DND-41 (cell line): ENCODE results near the gene HLA-E.
A peak's percentile ranks its signal among the peaks of the same experiment; 100 is the strongest.

Experiments used
- EZH2 ChIP-seq: IDR thresholded peaks from 3 replicates; pipeline ENCODE4 v1.6.1; 2012; ENCODE audit warnings: borderline replicate concordance, low read depth, mild to moderate bottlenecking, moderate library complexity, low read length, inconsistent platforms; ENCODE audit not compliant: severe bottlenecking
- TF ChIP-seq, protein P1 (sequence below): IDR thresholded peaks from 2 replicates; pipeline ENCODE4 v1.5.1; 2012; ENCODE audit warnings: borderline replicate concordance, low read length, moderate library complexity, mild to moderate bottlenecking; ENCODE audit not compliant: poor library complexity, severe bottlenecking; ENCODE audit errors: extremely low read depth

DNA sequence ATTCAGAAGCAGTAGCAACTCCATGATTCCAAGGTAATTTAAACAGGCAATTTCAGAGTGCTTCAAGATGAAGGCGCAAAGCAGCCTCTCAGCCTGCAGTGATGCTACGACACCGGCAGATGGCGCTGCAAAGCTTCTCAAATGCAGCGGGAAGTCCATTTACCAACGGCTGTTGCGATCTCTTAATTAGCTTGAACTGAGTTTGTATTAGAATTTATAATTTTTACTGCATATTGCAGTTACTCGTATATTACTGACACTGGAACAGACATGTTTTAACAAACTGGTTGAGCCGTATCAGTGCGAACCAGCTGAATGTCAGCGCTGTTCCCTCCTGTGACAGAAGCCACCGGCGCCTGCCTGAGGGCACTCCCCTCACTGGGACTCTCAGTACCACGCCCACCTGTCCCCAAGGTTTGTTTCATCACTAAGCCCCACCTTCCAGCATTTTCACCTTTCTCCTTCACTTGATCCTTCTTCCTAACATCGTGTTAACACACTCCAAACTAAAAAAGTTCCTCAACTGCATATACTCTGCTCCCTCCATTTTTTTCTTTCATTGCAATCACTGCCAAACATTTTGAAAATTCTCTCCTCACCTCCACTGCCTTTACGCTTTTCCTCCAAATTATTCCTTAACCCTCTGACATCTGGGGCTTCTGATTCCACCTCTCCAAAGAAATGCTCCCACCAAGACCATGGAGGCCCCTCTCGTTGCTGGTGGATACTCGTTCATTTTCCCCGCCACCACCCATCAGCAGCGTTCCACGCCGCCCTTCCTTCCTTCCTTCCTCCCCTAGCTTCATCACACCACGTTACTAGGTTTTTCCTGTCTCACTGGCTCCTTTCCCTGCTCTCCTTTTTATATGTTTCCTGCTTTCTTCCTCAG is 52.5 kb downstream of the HLA-E start:
- TF ChIP-seq, protein P1, sequence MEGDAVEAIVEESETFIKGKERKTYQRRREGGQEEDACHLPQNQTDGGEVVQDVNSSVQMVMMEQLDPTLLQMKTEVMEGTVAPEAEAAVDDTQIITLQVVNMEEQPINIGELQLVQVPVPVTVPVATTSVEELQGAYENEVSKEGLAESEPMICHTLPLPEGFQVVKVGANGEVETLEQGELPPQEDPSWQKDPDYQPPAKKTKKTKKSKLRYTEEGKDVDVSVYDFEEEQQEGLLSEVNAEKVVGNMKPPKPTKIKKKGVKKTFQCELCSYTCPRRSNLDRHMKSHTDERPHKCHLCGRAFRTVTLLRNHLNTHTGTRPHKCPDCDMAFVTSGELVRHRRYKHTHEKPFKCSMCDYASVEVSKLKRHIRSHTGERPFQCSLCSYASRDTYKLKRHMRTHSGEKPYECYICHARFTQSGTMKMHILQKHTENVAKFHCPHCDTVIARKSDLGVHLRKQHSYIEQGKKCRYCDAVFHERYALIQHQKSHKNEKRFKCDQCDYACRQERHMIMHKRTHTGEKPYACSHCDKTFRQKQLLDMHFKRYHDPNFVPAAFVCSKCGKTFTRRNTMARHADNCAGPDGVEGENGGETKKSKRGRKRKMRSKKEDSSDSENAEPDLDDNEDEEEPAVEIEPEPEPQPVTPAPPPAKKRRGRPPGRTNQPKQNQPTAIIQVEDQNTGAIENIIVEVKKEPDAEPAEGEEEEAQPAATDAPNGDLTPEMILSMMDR: peak; percentile 100
- no peak for TF ChIP-seq EZH2
